ENCODE results near the gene UNC80. TPM values are rescaled to one million over a fixed set of nuclear protein-coding genes. Genes with fewer than 3 reads are reported as not detected.

UNC80 gene
- total and polyA plus RNA-seq, 2 donors (not counting 3 experiments of a cell fraction or from before 2014, with no cell fraction given) = not detected

DNA sequence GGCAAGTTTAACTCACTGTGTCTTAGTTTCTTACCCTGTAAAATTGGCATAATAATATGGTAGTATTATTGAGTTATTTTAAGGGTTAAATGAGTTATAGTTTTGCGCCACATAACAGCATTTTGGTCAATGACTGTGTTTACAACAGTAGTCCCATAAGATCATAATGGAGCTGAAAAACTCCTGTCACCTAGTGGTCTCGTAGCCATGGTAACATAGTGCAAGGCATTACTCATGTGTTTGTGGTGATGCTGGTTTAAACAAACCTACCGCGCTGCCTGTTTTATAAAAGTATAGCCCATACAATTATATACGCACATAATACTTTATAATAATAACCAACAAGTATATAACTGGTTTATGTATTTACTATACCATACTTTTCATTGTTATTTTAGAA, 15.8 kb downstream of the UNC80 start:
- H3K79me2 ChIP-seq (ENCODE audit: control insufficient read depth, insufficient read depth, low read length) = no peaks in the 10 kb centered on the region
- no peak overlapping the region for H3K9ac ChIP-seq (replicated peaks; ENCODE audit: extremely low read depth, insufficient read depth, low read length)
- H3K4me3 ChIP-seq (replicated peaks in 1 of 3; ENCODE audit: insufficient read depth in 1 of 3, low read depth in 1 of 3, low read length in 3 of 3) = no peak overlapping the region
- H3K27ac ChIP-seq (ENCODE audit: insufficient read depth, low read depth, low read length) = no peak overlapping the region
- H3K9me3 ChIP-seq (replicated peaks; ENCODE audit: control insufficient read depth, insufficient read depth, low read length) = no peaks in the 10 kb centered on the region
- no peak overlapping the region for H3K4me2 ChIP-seq (ENCODE audit: insufficient read depth, low read length)
- TF ChIP-seq FOS (IDR thresholded peaks at IDR 0.05; ENCODE audit: borderline replicate concordance, insufficient read depth, low read length) (no peak), JUN (IDR thresholded peaks at IDR 0.05; ENCODE audit: borderline replicate concordance, insufficient read depth, insufficient read length, low read depth) (no peak), POLR2A (IDR thresholded peaks at IDR 0.05; ENCODE audit: low read depth, low read length) (no peak), POLR2AphosphoS5 (IDR thresholded peaks at IDR 0.05; ENCODE audit: insufficient read depth, low read depth, low read length) (no peak), GATA2 (IDR thresholded peaks at IDR 0.05; ENCODE audit: insufficient read depth, insufficient read length, low read depth, low read length) (no peak), EZH2 (IDR thresholded peaks at IDR 0.05; ENCODE audit: borderline replicate concordance, low read depth, low read length, severe bottlenecking) (no peak), CTCF (IDR thresholded peaks at IDR 0.05; ENCODE audit: extremely low read depth in 1 of 2, insufficient read depth in 1 of 2, low read depth in 1 of 2, low read length in 2 of 2) (no peak), MYC (IDR thresholded peaks at IDR 0.05; ENCODE audit: low read depth, low read length) (no peak)
- TF ChIP-seq, protein P1, sequence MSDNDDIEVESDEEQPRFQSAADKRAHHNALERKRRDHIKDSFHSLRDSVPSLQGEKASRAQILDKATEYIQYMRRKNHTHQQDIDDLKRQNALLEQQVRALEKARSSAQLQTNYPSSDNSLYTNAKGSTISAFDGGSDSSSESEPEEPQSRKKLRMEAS (IDR thresholded peaks at IDR 0.05; ENCODE audit: insufficient read depth, insufficient read length) = no peak
- no peaks in the 10 kb centered on the region for H3K9me1 ChIP-seq (replicated peaks; ENCODE audit: control insufficient read depth, extremely low read depth, insufficient read depth, low read length)
- DNase-seq (ENCODE audit: low read depth, low spot score) (no peak), FAIRE-seq (no peak)
- POLR2A ChIA-PET = no interaction called here
- H4K20me1 ChIP-seq (replicated peaks; ENCODE audit: control insufficient read depth, extremely low read depth, insufficient read depth, low read length) = no peaks in the 10 kb centered on the region
- BruUV-seq (replicated peaks) = no TSS peak
- H3K27me3 ChIP-seq (ENCODE audit: control insufficient read depth in 2 of 2, insufficient read depth in 2 of 2, low read length in 2 of 2) = no peaks in the 10 kb centered on the region
- H2AFZ ChIP-seq (ENCODE audit: low read depth, low read length) = no peak overlapping the region
- intact Hi-C loops (cut with micrococcal nuclease) = no loop called here
- no peaks in the 10 kb centered on the region for H3K4me1 ChIP-seq (ENCODE audit: control insufficient read depth, extremely low read depth, insufficient read depth, low read length)
- H3K36me3 ChIP-seq (ENCODE audit: control insufficient read depth in 2 of 2, extremely low read depth in 1 of 2, insufficient read depth in 2 of 2, low read length in 2 of 2) = no peaks in the 10 kb centered on the region
- dilution Hi-C loops (cut with MboI; ENCODE audit: extremely low pct_ligation_motif_present, low sequenced_read_pairs) = no loop called here
- CTCF ChIA-PET = interaction anchor here (0.8 kb wide), 1 partner anchor 15 kb away, joined by 3 read pairs; the partner anchor contains the start of gene UNC80

Measured in endothelial cell of umbilical vein (primary cell).